Measurements from ENCODE around the gene UTS2B. TPM values are rescaled to one million over a fixed set of nuclear protein-coding genes. Genes with fewer than 3 reads are reported as not detected.

Gene UTS2B
- total and polyA plus RNA-seq, 2 of the 4 experiments (the other 2 are of a cell fraction) = 0.72 to 0.79 TPM

GRCh38 chr3:191366675-191367074 is 36.3 kb upstream of the UTS2B start:
- H3K14ac ChIP-seq (replicated peaks; ENCODE audit: low read depth, low read length) = no peak overlapping the region
- H3K18ac ChIP-seq (ENCODE audit: low read depth, low read length) = no peak overlapping the region
- peak; percentile 69 for ATAC-seq (ENCODE audit: low read depth)
- H3K9ac ChIP-seq (ENCODE audit: low read depth, low read length) = no peak overlapping the region
- H3K4me1 ChIP-seq (ENCODE audit: control insufficient read depth, insufficient read depth, low read length) = peaks cover 1% of the 10 kb centered on the region; the same call in 1 of the 2 replicates
- H3K4ac ChIP-seq (ENCODE audit: low read depth, low read length) = no peak overlapping the region; the same call in 1 of the 2 replicates
- H3K4me3 ChIP-seq (ENCODE audit: insufficient read depth, low read depth, low read length) = no peak overlapping the region
- no peak overlapping the region for H2AK5ac ChIP-seq (ENCODE audit: low read depth, low read length)
- no peaks in the 10 kb centered on the region for H4K20me1 ChIP-seq (ENCODE audit: insufficient read depth, low read length)
- in situ Hi-C loops (cut with MboI; ENCODE audit: low sequenced_read_pairs) = no loop called here
- intact Hi-C loops (cut with micrococcal nuclease) = no loop called here
- ChIA-PET CTCF (interaction anchor here (0.7 to 1.3 kb wide), 3 partner anchors 26 to 123 kb away, joined by 3 to 6 read pairs (median 4); no protein-coding TSS in a partner anchor), POLR2A (ENCODE audit: unreplicated experiment) (no interaction called here)
- no peak overlapping the region for H4K91ac ChIP-seq (ENCODE audit: insufficient read depth, low read depth, low read length)
- dilution Hi-C loops (cut with HindIII; ENCODE audit: low sequenced_read_pairs, unreplicated experiment) = no loop called here
- H3K56ac ChIP-seq (ENCODE audit: extremely low read depth, insufficient read depth, low read length) = no peak overlapping the region
- H4K5ac ChIP-seq (ENCODE audit: low read depth, low read length) = no peak overlapping the region
- BruUV-seq (replicated peaks) = no TSS peak
- H2AK9ac ChIP-seq (replicated peaks; ENCODE audit: low read depth, low read length, poor library complexity) = no peak overlapping the region
- H2BK20ac ChIP-seq (ENCODE audit: low read depth, low read length) = no peak overlapping the region
- peaks cover 9 to 41% of the 10 kb centered on the region in 2 experiments for H3K79me1 ChIP-seq (ENCODE audit: low read depth in 1 of 2, low read length in 2 of 2)
- peaks cover 25% of the 10 kb centered on the region for H3K36me3 ChIP-seq (ENCODE audit: control insufficient read depth, insufficient read depth, low read length)
- H2AFZ ChIP-seq (replicated peaks; ENCODE audit: low read length, poor library complexity) = no peak overlapping the region
- DNase-seq = peak; percentile 81
- no CpG with 5 or more reads among the region's 2 CpGs for WGBS, 2 experiments (ENCODE audit: extremely low coverage in 2 of 2, insufficient read length in 1 of 2)
- H2BK15ac ChIP-seq (ENCODE audit: low read depth, low read length) = no peak overlapping the region
- H2BK120ac ChIP-seq (ENCODE audit: low read depth, low read length) = no peak overlapping the region
- H3K9me1 ChIP-seq (ENCODE audit: insufficient read depth, low read length) = peaks cover 2% of the 10 kb centered on the region; the same call in 1 of the 2 replicates
- no peak overlapping the region for H3K23ac ChIP-seq (ENCODE audit: low read depth, low read length)
- peak overlapping the region; percentile 20; the same call in 1 of the 2 replicates for H3K4me2 ChIP-seq (ENCODE audit: low read depth, low read length)
- H4K8ac ChIP-seq (ENCODE audit: low read depth in 2 of 2, low read length in 2 of 2) = no peak overlapping the region
- H3K27ac ChIP-seq (ENCODE audit: insufficient read depth, low read length) = 0 out of 2 replicates have a peak overlapping the region, but pooled peaks have one; percentile 33
- H2BK5ac ChIP-seq (ENCODE audit: low read depth, low read length, poor library complexity, severe bottlenecking) = peak overlapping the region; percentile 36
- H3K9me3 ChIP-seq (ENCODE audit: control insufficient read depth, insufficient read depth, low read length) = no peaks in the 10 kb centered on the region
- no peaks in the 10 kb centered on the region for H3K27me3 ChIP-seq (ENCODE audit: control insufficient read depth, insufficient read depth, low read length)
- no peak for TF ChIP-seq CEBPB (IDR thresholded peaks at IDR 0.05; ENCODE audit: low read depth, low read length)
- TF ChIP-seq MAFK (IDR thresholded peaks at IDR 0.05; ENCODE audit: low read depth, low read length) = peak; percentile 98

Measured in IMR-90 (cell line).